ENCODE data around the gene IGLON5.
A peak's percentile ranks its signal among the peaks of the same experiment; 100 is the strongest.

The IGLON5 gene

GRCh38 chr19:51366389-51367254, 55.2 kb downstream of the IGLON5 start:
- peak; percentile 90 for DNase-seq

GRCh38 chr19:51367255-51367564, 55.8 kb downstream of the IGLON5 start:
- no peak for DNase-seq

- peak; percentile 88 for DNase-seq
These were observed 56.3 kb downstream of the IGLON5 start for GRCh38 chr19:51367565-51368365.

GRCh38 chr19:51368366-51369282, 57.2 kb downstream of the IGLON5 start, which contains the start of gene CLDND2:
TSS of gene CLDND2 (minus strand) at chr19:51369003. CDS start at chr19:51368577, 426 bp downstream.
- DNase-seq, result no peak

- no peak for DNase-seq
These were observed 58.8 kb downstream of the IGLON5 start for GRCh38 chr19:51370230-51370629.

- no peak for DNase-seq
These were observed 59.8 kb downstream of the IGLON5 start for GRCh38 chr19:51371186-51371690.

DNA sequence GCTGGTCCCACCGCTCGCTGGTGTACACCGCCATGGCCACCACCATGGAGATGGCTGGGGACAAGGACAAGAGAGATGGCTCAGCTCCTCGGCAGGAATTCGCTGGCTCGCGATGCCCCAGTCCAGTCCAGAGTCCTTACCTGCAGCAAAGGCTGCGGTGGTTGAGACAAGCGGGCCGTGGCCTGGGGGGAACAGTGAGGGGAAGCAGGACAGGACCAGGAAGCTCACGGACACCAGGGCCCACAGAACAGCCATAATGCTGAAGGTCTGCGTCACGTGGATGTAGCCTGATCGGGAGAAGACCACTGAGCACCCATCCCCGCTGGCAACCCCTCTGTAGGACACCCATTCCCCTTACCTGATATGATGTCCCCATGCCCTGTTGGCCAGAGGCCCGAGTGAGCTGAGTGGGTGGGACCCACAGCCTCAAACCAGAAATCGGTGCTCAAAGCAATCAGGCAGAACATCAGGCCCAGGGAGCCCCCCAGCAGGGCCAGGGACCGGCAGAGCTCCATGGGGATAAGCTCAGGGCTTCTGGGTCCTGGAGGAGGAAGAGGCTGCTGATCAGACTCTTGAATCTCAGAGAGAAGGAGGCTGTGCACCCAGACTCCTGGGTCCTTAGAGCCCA, 60.7 kb downstream of the IGLON5 start:
- no peak for DNase-seq

DNA sequence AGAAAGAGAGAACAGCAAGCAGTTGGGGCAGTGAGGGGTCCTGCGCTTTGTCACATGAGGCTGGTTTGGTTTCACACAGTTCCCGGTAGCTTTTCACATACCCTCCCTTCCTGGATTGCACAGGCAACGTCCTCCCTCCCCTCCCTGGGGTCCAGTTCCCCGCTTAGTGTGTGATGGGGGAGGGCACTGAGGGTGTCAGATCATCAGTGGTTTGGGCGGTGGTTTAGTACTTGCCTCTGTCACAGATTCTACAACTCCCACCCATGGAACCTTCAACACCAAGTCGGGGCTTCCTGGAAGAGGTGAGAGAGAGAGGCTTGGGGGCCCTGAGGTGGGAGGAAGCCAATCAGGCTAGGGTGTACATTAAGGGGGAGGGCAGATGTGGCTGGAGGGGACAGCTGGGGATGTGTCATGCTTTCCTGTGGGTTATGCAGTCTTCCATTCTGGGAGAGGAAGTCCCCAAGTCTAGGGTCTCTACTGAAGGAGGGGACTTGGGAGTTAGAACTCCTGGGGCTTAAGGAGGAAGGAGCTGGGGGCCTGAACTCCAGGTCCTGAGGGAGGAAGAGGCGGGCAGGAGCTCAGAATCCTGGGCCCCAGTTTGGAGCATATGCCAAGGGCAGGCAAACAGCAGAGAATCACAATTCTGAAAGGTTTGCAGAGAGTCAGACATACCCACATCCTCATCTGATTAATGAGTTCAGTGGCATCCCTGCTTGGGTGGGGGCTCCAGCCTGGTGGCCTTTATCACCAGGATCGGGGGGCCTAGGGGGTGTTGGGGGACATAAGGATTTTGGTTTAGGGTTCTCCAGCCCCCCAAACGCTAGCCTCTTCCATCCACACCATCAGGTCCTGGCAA, 61.4 kb downstream of the IGLON5 start, which contains the start of gene NKG7:
Gene NKG7 (minus strand): TSS at position 6 of the 856 bp plus-strand sequence. CDS start 119 bp downstream, outside the sequence.
- peak; percentile 32 for DNase-seq

- no peak for DNase-seq
These were observed 64.2 kb downstream of the IGLON5 start for GRCh38 chr19:51375504-51376221.

DNA sequence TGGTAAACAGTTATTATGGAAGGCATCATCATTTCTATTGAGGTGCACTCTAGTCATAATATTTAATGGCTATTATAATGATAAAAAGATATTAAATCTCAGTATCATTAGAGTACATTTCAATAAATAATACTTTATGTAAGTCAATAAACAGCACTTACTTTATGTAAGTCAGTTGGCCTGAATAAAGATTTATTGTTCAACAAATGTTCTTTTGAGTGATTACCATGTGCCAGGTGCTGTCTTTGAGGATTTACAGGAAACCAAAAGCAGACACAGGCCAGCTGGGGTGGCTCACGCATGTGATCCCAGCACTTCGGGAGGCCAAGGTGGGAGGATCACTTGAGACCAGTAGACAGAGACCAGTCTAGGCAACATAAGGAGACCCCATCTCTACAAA, 66.0 kb downstream of the IGLON5 start:
- no peak for DNase-seq

DNA sequence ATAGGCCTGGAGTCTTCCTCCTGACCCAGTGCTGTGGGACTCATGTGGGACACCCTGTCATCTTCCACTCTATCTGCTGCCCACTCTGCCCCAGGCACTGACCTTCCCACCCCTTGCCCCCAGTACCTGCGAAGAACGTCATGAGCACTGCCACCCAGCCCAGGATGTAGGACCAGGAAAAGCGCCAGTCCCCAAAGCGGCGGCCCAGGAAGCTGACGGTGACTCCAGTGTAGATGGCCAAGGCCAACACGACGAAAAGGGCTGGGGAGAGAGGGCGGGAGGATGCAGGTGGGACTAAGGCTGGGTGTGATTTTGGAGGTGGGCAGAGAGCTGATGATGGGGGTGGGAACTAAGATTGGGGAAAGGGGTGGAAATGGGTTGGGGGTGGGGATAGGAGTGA, 68.9 kb downstream of the IGLON5 start:
- no peak for DNase-seq

Data from effector CD4-positive, alpha-beta T cell (primary cell).